ENCODE results near the gene AP5M1. TPM values are rescaled to one million over a fixed set of nuclear protein-coding genes. Genes with fewer than 3 reads are reported as not detected.

The AP5M1 gene
- total RNA-seq, 1 donor from 2014 or later: 39.2 TPM

GRCh38 chr14:57259672-57260071, 9.1 kb upstream of the AP5M1 start:
- Mint-ChIP-seq H3K4me3 (ENCODE audit: unreplicated experiment) (no peak overlapping the region), H3K4me1 (ENCODE audit: low read depth) (peaks cover 22% of the 10 kb centered on the region), H3K27me3 (ENCODE audit: low read depth) (no peaks in the 10 kb centered on the region), H3K27ac (ENCODE audit: unreplicated experiment) (peak overlapping the region; percentile 41), H3K9me3 (ENCODE audit: low read depth) (no peaks in the 10 kb centered on the region), H3K36me3 (ENCODE audit: low read depth) (no peaks in the 10 kb centered on the region)
- no peak for TF ChIP-seq CTCF (IDR thresholded peaks at IDR 0.05)
- no peak for DNase-seq (ENCODE audit: low spot score)

- H3K4me3 Mint-ChIP-seq (ENCODE audit: unreplicated experiment): no peak overlapping the region
- H3K4me1 Mint-ChIP-seq (ENCODE audit: low read depth): peaks cover 37% of the 10 kb centered on the region
- no peak overlapping the region for H3K27ac Mint-ChIP-seq (ENCODE audit: unreplicated experiment)
- no peaks in the 10 kb centered on the region for H3K36me3 Mint-ChIP-seq (ENCODE audit: low read depth)
- no peak for DNase-seq (ENCODE audit: low spot score)
- H3K27me3 Mint-ChIP-seq (ENCODE audit: low read depth): no peaks in the 10 kb centered on the region
- H3K9me3 Mint-ChIP-seq (ENCODE audit: low read depth): no peaks in the 10 kb centered on the region
- no peak for TF ChIP-seq CTCF (IDR thresholded peaks at IDR 0.05)
Observed at GRCh38 chr14:57261604-57262003, 7.2 kb upstream of the AP5M1 start.

GRCh38 chr14:57262117-57262516, 6.7 kb upstream of the AP5M1 start:
- Mint-ChIP-seq H3K4me3 (ENCODE audit: unreplicated experiment) (no peak overlapping the region), H3K4me1 (ENCODE audit: low read depth) (peaks cover 42% of the 10 kb centered on the region), H3K27ac (ENCODE audit: unreplicated experiment) (no peak overlapping the region), H3K36me3 (ENCODE audit: low read depth) (no peaks in the 10 kb centered on the region), H3K27me3 (ENCODE audit: low read depth) (no peaks in the 10 kb centered on the region), H3K9me3 (ENCODE audit: low read depth) (no peaks in the 10 kb centered on the region)
- no peak for DNase-seq (ENCODE audit: low spot score)
- TF ChIP-seq CTCF (IDR thresholded peaks at IDR 0.05): no peak

DNA sequence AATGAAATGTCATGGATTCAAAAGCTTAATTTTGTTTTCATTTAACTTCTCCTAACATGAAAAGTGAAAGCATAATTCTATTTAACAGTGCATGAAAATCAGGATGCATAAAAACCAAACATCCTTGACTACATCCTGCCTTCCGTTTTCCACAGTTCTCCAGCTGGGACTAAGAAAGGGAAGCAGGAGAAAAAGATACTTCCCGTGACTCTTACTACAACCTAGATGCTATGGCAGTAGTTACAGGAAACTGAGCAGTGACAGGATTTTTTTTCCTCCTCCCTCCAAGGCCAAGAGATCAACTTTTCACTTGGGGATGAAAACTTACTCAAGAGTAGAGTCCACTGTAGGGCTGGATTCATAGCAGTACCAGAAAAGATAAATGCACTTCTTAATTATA, 2.7 kb upstream of the AP5M1 start:
- H3K27ac Mint-ChIP-seq (ENCODE audit: unreplicated experiment): peak overlapping the region; percentile 17
- H3K9me3 Mint-ChIP-seq (ENCODE audit: low read depth): no peaks in the 10 kb centered on the region
- no peak overlapping the region for H3K4me3 Mint-ChIP-seq (ENCODE audit: unreplicated experiment)
- DNase-seq (ENCODE audit: low spot score): no peak
- TF ChIP-seq CTCF (IDR thresholded peaks at IDR 0.05): no peak
- peaks cover 56% of the 10 kb centered on the region for H3K4me1 Mint-ChIP-seq (ENCODE audit: low read depth)
- H3K27me3 Mint-ChIP-seq (ENCODE audit: low read depth): no peaks in the 10 kb centered on the region
- H3K36me3 Mint-ChIP-seq (ENCODE audit: low read depth): no peaks in the 10 kb centered on the region

DNA sequence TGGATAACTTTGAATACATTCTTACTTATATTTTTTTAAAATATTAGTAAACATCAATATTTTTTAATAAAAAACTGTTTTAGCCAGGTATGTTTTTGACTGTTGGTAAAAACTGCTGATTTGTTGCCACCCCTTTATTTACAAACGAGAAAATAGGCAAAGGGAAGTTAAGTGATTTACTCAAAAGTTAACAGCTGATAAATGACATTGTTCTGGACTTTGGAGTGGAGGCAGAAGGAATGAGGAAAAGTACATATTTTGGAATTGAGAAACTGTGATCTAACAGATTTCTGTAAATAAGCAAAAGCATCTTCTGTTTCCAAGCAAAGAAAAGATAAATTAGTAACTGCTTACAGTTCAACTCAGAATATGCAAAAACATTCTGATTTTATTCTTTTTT, 4.5 kb downstream of the AP5M1 start:
- H3K4me3 Mint-ChIP-seq (ENCODE audit: unreplicated experiment): no peak overlapping the region
- no peak for TF ChIP-seq CTCF (IDR thresholded peaks at IDR 0.05)
- H3K4me1 Mint-ChIP-seq (ENCODE audit: low read depth): peaks cover 30% of the 10 kb centered on the region
- peaks cover 9% of the 10 kb centered on the region for H3K36me3 Mint-ChIP-seq (ENCODE audit: low read depth)
- H3K27ac Mint-ChIP-seq (ENCODE audit: unreplicated experiment): no peak overlapping the region
- no peaks in the 10 kb centered on the region for H3K9me3 Mint-ChIP-seq (ENCODE audit: low read depth)
- DNase-seq (ENCODE audit: low spot score): no peak
- H3K27me3 Mint-ChIP-seq (ENCODE audit: low read depth): no peaks in the 10 kb centered on the region

All from chondrocyte (in vitro differentiated cells).